Measurements from ENCODE around the gene FMO2.
A peak's percentile ranks its signal among the peaks of the same experiment; 100 is the strongest.
"Not testable (repeated sequence)": the region's sequence is repeated elsewhere in the genome, so short reads cannot be mapped to it uniquely, and the experiment has no call there.

FMO2 gene

DNA sequence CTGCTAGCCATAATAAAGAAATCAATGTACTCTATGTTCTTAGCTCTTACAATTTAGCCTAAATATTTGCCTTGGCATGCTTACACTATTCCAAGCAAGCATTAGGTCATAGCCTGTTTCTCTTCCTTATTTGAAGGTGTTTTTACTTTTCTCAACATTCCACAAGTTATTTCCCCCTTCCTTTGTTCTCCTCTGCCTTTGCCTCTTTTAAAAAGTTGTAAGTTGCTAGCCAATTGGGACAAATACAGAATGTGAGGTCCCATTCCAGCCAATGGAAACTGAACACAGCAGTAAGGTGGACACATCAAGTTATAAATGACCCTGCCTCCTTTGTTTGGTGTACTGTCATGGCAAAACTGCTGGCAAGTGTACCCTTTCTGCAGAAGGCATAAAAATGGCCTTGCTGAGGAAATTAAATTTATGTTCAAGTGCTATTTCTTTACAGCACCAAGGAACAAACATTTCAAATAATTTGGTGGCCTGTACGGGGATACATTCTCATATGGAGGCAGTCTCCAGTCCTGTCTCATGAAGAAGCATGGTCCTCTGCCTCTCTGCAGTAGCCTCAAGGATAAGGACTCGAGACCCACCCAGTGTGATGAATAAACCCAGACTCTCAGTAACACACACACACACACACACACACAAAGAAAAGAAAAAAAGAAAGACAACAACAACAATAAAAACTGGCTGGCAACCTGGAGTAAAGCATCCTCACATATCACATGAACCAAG, 34.4 kb downstream of the FMO2 start:
- peak in 1 of 2 experiments; percentile 40 for DNase-seq (ENCODE audit: low read depth in 2 of 2)

DNA sequence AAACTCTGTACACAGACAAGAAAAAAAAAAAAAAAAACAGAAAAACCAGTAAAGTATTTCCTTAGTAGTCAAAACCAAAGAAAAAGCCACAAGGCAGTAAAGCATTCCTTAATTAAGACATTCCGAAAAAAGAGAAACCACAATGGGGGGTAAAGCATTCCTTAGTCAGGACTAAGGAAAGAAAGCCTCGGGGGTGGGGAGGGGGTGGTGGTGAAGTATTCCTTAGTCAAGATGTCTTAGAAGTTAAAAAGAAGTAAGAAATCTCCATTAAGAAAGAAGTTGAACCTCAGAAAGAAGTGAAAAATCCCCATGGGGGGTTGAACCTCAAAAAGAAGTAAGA, 35.0 kb downstream of the FMO2 start:
- DNase-seq (ENCODE audit: low read depth in 2 of 2), result peak; percentile 93 to 94

DNA sequence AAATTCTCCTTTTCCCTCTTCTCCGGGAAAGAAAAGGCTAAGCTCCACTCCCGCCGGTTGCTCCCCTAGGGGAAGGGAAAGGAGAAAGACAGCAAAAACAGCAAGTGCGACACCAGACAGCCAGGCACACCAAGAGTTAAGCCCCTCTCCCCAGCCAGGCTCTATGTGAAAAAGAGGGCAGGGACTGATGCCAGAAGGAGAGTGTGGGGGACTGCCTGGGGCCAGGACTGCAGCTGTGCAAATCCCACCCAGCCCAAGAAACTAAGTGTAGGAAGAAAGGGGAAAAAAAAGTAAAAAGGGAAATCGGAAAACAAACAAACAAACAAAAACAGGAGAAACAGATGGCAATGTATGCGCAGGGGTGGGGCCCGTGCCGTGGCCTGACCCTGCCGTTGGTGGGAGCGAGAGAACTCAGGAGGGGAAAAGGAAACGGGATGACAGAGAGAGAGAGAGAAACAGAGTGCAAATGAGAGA, 35.5 kb downstream of the FMO2 start:
- peak in 1 of 2 experiments; percentile 39 for DNase-seq (ENCODE audit: low read depth in 2 of 2)

DNA sequence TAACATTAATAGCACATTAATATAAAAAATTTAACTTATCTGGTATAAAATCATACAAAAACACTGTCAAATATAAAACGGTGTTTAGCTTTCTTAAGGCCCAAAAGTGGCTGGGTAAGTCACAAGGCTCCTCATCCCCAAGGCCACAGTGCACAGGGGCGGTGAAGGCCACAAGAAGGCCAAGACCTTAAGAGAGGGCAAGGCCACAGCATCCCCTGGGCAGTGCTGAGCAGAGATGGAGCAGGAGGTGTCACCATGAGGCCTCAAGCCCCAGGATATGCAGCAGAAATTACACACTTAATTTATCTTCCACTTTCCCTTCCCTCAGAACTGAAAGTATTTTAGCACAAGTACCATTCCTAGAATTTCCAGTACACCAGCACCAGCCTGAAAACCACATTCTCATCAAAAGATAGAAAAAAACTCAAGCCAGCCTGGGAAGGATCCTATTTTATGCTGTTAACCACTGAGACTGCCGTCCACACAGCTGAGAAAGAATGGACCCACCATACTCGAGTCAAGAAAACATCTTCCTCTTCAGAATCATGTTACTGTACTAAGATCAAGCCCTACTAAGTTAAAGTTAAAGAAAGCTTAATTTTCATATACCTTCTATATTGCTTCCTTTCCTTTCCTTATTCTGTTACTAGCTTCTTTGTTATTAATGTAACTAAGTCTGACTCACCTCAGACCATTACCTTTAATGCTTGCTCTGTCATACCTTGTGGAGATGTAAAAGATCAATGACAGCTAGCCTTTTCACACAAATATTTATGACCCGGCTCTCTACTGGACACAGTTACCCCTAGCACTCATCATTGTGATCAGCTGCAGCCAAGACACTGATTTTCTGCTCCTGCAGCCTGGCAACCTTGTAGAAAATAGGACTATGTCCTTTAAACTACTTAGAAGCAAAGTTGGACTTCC, 36.8 kb downstream of the FMO2 start:
- no peak for DNase-seq (ENCODE audit: low read depth in 2 of 2)

DNA sequence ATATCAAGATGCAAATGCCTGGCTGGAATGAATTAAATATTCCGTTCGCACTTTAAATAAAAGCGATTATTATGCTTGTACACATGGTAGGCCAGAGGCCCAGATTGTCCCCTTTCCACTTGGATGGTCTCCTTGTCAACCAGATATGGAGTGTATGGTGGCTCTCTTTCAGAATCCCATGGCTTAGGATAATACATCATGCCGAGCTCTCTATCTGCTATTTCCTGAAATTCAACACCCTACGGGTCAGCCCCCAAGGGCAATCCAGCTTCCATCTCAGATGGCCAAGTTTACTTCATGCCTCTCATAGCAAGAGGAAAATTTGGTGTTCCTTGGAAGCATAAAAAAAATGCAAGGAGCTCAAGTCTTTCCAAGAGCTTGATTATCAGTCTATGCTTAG, 37.8 kb downstream of the FMO2 start:
- no peak for DNase-seq (ENCODE audit: low read depth in 2 of 2)

DNA sequence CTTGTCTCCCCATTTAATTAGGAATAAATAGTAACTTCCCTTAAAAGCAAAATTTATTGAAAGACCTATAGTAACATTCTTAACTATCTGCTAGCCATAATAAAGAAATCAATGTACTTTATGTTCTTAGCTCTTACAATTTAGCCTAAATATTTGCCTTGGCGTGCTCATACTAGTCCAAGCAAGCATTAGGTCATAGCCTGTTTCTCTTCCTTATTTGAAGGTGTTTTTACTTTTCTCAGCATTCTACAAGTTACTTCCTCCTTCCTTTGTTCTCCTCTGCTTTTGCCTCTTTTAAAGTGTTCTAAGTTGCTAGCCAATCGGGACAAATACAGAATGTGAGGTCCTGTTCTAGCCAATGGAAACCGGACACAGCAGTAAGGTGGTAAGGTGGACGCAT, 39.2 kb downstream of the FMO2 start:
- DNase-seq (ENCODE audit: low read depth in 2 of 2), result not testable (repeated sequence)

DNA sequence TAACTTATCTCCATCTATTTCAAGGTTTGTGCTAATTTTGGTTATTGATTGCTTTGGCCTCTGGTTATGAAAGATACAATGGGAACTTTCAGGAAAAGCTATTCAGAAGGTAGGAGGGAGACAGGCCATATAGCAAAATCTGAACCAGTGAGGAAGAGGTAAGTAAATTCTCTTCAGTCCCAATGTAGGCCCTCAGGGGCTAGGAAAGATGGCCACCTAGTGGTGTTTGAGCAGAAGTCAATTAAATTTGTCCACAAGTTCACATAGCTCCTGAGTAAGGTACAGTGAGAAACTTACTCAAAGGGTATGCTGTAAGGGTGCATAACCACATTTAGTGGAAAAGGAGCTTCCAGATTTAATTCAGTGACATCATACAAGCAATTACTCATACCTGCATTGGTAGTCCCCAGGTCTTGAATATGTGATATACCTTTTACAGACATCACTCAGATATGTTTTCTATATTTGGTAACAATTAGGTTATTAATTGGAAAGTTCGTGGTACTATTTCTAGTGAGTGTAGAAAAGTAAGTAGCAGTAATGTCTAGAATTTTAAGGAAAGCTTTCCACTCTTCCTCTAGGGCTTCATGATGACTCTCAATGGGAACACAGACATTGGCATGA, 41.8 kb downstream of the FMO2 start:
- peak; percentile 58 to 60 for DNase-seq (ENCODE audit: low read depth in 2 of 2)

DNA sequence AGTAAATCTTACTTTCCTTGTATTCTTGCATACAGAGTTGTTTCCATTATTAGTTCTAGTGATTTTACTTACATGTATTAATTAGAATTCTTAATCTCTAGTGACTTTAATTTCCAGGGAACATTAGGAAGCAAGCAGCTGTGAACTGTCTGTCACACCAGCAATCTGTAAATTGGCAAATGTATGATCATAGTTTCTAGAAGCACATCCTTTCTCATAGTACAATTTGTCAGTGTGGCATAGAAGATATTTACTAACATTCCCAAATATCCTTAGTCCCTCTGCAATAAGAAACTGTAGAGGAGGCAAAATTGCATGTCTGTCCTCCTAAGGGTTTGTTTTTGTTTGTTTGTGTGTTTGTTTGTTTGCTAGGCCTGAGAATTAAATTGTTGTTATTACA, 46.2 kb downstream of the FMO2 start:
- no peak for DNase-seq (ENCODE audit: low read depth in 2 of 2)

DNA sequence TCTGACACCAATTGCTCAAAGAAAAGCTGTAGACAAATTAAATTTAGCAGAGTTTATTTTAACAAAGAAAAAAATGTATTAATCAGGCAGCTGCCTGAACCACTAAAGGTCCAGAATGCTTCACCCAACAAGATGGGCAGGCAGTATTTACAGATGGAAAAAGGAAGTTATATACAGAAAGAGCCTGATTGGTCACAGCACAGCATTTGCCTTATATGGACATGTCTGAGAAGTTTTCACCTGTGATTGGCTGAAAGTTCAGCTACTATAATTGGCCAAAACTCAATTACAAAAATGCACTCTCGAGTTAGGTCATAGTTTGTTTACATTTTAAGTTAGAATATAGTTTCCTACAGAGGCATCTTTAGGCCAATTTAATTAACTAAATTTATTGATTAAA, 48.1 kb downstream of the FMO2 start:
- DNase-seq (ENCODE audit: low read depth in 2 of 2), result no peak

DNA sequence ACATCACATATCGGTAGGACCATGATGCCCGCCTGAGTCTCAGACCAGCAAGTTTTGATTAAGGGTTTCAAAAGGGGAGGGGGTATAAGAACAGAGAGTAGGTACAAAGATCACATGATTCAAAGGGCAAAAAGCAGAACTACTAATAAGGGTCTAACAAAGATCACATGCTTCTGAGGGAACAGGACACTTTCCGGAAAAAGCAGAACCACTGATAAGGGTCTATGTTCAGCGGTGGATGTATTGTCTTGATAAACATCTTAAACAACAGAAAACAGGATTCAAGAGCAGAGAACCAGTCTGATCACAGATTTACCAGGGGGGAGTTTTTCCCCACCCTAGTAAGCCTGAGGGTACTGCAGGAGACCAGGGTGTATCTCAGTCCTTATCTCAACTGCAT, 51.1 kb downstream of the FMO2 start:
- not testable (repeated sequence) for DNase-seq (ENCODE audit: low read depth in 2 of 2)

DNA sequence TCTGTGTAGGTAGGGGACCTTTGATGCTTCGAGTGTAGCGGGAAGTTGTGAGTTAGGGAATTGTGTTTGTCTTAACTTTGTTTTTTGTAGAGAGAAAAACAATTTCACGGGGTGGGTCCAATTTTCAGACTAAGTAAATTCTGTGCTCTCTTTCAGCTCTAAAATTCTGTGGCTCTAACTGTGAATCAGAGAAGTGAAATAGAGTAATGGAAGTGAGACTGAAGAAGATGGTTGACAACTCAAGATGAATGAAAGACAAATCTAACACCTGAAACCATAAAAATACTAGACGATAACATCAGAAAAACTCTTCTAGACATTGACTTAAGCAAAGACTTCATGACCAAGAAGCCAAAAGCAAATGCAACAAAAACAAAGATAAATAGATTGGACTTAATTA, 58.8 kb downstream of the FMO2 start:
- no peak for DNase-seq (ENCODE audit: low read depth in 2 of 2)

DNA sequence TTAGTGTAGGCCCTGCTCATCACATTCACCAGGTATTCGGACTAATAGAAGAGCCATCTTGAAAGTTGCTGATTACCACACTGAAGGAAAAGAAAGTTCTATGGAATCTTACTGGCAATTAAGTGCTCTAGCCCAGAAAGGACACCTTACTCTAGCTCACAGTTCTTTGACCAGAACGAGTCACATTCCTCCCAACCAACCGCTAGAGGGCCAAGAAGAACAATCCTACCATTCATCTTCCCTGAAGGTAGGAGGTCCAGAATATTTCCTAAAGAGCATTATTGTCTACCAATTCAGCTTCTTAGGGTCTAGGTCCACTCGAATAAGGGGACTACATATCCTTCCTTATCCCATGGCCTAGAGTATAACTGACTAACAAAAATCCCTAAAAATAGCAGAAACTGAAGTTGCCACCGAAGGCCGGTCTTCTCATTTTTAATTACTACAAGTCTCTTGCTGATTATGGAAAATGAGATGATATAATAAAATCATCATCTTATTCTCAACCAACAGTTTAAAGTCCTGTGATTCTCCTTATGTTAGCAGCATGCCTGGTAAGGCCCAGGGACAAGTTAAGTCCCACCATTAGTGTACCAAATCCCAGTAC, 60.5 kb downstream of the FMO2 start:
- DNase-seq (ENCODE audit: low read depth in 2 of 2), result no peak

DNA sequence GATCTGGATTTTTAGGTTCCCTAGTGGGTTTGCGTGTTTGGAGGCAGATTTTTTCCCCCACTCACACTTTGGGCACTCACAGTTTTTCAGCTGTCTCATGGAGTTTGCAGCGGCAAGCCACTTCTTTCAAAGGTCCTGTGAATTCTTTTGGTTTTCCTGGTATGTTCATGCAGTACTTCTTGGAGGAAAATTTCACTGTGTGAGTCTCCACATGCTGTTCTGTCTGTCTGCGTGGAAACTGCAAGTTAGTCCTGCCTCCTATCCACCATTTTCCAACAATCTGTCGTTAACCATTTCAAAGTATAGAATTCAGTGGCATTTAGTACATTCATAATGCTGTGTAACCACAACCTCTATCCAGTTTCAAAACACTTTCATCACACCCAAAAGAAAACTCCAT, 62.4 kb downstream of the FMO2 start:
- no peak for DNase-seq (ENCODE audit: low read depth in 2 of 2)

DNA sequence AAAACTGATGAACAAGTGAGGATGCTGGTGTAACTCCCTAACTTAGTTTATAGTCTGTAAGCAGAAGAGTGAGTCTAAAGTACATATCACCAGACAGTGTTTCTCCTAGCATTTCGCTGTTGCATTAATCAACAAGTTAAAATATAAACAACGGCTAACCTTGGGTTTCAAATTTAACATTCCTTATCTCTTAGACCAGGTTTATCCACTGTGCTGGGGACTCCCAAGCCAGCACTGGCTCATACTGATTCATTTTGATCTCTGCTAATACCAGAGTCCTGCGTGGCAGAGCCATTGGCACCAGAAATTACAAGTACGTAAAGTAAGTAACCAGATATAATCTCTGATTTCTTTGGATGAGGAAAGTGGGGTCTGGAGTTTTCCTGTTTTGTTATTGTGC, 63.2 kb downstream of the FMO2 start, which contains the start of gene FMO1:
FMO1 (plus strand) TSS at position 193 of the 400 bp plus-strand sequence. CDS start 9,594 bp downstream, outside the sequence.
- DNase-seq (ENCODE audit: low read depth in 2 of 2), result no peak

DNA sequence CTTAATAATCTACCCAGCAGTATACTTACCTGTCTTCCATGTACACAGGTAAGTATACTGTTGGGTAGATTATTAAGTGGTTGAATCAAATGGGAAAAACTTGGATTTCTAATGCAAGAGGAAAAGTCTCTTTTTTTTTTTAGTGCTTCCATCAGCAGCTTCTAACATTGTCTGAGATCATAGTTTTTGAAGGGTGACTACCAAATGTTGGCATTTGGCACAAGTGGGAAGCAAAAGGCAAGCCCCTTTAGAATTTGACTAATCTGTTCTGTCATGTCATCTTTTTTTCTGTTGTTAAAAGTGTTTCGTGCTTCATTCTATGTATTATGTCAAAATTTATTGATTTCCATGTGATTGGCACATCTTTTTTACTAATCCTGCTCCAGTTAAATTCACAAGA, 63.7 kb downstream of the FMO2 start:
- DNase-seq (ENCODE audit: low read depth in 2 of 2), result no peak

DNA sequence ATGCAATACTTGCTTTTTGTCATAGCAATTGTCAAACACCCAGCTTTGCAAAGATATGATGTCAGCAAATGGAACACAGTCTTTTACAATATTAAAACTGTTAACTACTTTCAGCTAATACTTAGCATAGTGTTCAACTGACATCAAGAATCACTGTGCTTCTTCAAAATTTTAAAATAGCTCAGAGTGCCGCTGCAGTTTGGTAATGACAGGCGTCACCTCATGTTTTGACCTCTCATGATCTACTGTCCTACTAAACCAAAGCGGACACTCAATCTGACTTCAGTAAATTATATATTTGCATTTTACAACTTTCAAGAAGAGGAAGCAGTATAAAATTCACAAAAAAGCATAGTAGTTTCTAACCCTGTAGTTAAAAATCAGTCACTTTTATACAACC, 65.2 kb downstream of the FMO2 start:
- DNase-seq (ENCODE audit: low read depth in 2 of 2), result no peak

DNA sequence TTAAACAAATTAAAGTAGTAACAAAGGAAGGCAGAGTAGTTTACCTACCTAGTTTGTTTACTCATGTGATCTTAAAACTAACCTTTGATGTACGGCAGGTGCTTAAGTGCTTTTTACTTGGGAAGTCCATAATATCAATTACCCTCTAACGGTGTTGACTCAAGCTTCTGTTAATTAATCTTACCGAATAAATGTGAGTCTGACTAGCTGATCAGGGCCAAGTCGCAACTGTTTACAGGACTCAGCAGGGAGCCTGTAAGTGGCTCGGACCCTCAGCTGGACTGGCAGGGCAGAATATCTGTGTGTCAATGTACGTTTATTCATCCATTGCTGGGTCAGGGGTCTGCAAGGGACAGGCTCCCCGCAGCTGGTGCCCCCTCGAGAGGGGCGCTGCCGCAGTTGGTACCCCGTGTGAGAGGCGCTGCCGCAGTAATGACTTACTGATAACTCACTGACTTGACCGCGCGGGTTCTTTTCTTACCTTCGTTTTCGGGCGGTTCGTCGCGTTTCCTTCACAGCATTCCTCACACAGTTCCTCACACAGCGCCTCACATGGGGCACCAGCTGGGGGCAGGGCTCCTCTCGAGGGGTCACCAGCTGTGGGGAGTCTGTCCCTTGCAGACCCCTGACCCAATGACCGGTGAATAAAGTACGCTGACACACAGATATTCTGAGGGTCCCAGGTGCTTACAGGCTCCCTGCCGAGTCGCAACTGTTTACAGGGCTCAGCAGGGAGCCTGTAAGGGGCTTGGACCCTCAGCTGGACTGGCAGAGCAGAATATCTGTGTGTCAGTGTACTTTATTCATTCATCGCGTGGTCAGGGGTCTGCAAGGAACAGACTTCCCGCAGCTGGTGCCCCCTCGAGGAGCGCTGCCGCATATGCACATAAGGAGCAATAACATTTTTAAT, 66.2 kb downstream of the FMO2 start:
- no peak for DNase-seq (ENCODE audit: low read depth in 2 of 2)

DNA sequence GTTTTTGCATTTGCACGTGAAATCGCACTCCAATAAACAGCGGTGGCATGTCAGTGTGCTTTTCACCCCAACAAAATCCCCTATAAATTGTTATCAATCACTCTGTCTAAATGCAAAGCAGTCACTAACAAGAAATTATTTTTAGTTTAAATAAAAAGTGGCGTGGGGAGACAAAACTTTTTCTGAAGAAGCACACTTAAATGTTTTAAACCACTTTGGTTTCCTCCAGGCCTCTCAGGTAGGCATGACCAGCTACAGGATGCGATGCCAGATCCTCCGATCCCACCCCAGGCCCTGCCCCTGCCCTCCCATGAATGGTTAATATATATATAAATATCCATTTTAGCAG, 66.8 kb downstream of the FMO2 start:
- DNase-seq (ENCODE audit: low read depth in 2 of 2), result no peak

DNA sequence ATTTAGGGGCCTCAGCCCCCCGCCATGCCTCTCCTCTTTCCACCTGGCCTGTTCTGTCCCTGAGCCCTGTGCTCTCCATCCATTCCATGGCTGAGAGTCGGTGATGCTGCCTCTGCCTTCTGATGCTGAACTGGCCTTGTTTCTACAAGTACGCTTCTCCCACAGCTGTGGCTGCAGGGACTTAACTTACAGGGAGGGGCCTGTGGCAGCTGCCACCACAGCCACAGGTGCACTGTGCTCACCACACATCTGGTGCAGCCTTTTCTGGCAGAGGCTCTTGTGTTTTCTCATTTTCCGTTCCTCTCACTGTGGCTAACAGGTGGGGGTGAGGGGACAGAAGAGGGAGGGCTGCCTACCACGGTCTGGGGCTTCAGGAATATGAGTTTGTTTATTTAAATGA, 67.4 kb downstream of the FMO2 start:
- DNase-seq (ENCODE audit: low read depth in 2 of 2), result no peak

DNA sequence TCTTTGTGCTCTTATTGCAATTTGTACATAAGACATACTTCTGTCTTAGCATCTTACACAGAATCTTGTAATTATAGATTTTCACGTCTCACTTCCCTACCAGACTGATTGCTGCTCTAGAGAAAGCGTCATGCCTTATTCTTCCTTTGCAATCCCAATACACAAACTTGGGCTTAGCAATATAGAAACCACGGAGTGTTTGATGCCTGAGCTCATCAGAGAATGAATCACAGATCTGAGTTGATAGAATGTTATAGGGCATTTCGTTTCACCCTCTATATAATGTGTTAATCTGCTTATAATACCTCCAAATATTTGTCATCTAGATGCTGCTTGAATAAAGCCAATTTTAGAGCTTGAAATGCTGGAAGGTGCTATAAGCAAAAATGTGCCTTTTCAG, 69.8 kb downstream of the FMO2 start:
- DNase-seq (ENCODE audit: low read depth in 2 of 2), result peak in 1 of 2 experiments; percentile 42

Data from fibroblast of skin of left quadriceps (primary cell).